Lung (tissue), 16 donors: Measurements from ENCODE around the gene HBS1L. TPM values are rescaled to one million over a fixed set of nuclear protein-coding genes. Genes with fewer than 3 reads are reported as not detected.

Experiments
- ATAC-seq: fragments of 200-7000 bp; cut with Tn5 transposase; one replicate; pipeline ENCODE4 v1.9.1; 2020; ENCODE audit warnings: moderate number of reproducible peaks; ENCODE audit not compliant: insufficient read depth, low FRiP score
- DNase-seq, 3 donors: peaks; one replicate each; pipeline ENCODE4 v3.0.0-alpha.2; 2013 to 2017
- H3K27ac ChIP-seq, 2 donors: one replicate each; pipeline ENCODE4 v1.5.1; 2013; ENCODE audit warnings: mild to moderate bottlenecking in 2 of 2, moderate library complexity in 2 of 2, control low read depth in 1 of 2, inconsistent platforms in 1 of 2, low read depth in 1 of 2, low read length in 1 of 2
- H3K27me3 ChIP-seq, 3 donors: one replicate each; pipeline ENCODE4 v1.5.1; 2013; ENCODE audit warnings: low read length in 2 of 3; ENCODE audit not compliant: control insufficient read depth in 3 of 3, insufficient read depth in 3 of 3
- H3K36me3 ChIP-seq, 4 donors: one replicate each; pipeline ENCODE4 v1.5.1; 2013; ENCODE audit warnings: low read length in 4 of 4, mild to moderate bottlenecking in 1 of 4, moderate library complexity in 1 of 4; ENCODE audit not compliant: control insufficient read depth in 4 of 4, insufficient read depth in 4 of 4
- H3K4me1 ChIP-seq, 5 donors: one replicate each; pipeline ENCODE4 v1.5.1; 2013; ENCODE audit warnings: low read length in 5 of 5, mild to moderate bottlenecking in 2 of 5, moderate library complexity in 1 of 5; ENCODE audit not compliant: control insufficient read depth in 5 of 5, insufficient read depth in 5 of 5
- H3K4me3 ChIP-seq: one replicate; pipeline ENCODE4 v1.5.1; 2013; ENCODE audit warnings: mild to moderate bottlenecking, control low read depth, moderate library complexity
- H3K9ac ChIP-seq, 2 donors: one replicate each; pipeline ENCODE4 v1.5.1; 2013; ENCODE audit warnings: low read length in 2 of 2, control low read depth in 1 of 2; ENCODE audit not compliant: insufficient read depth in 1 of 2
- H3K9me3 ChIP-seq, 4 donors: one replicate each; pipeline ENCODE4 v1.5.1; 2013; ENCODE audit warnings: low read length in 3 of 4, mild to moderate bottlenecking in 1 of 4, moderate library complexity in 1 of 4; ENCODE audit not compliant: control insufficient read depth in 4 of 4, insufficient read depth in 3 of 4
- WGBS, 2 donors: extraction: QIAGEN DNeasy Blood & Tissue Kit; methylation state at CpG; one replicate each; pipeline ENCODE4 v1.1.7; 2013; 5-methylcytosine and 5-hydroxymethylcytosine counted together
- long read RNA-seq, 5 donors: transcript quantifications; one replicate each; lab custom pipeline, GENCODE V29; 2026
- polyA plus RNA-seq, 2 donors: library from polyadenylated mRNA; stranded (reverse); fragments of 200-250 nt; gene quantifications; one replicate each; pipeline ENCODE4 v1.2.1, GENCODE V29; 2013
- total RNA-seq, 2 donors: library from RNA; depleted of rRNA in 1 of 2; stranded (reverse); fragments of >200 nt in 1 of 2; gene quantifications; one replicate each; pipeline ENCODE4 v1.2.1, GENCODE V29; 2014 to 2021
- TF ChIP-seq, protein P1 (sequence below): IDR thresholded peaks from 2 replicates; pipeline ENCODE4 v1.5.1; 2012; ENCODE audit warnings: mild to moderate bottlenecking; ENCODE audit errors: control extremely low read depth, extremely low read depth
- donor health status: control.
- donor health status: control.
- donor health status: Bipolar disorder and iron deficiency.
- donor health status: healthy.
- donor health status: DM: yes; HTN: yes; CAD: no.

The HBS1L gene
- total RNA-seq = 10 to 100 TPM; 53.9 to 76.3 TPM
- polyA plus RNA-seq = 10 to 100 TPM; 13.1 to 32.7 TPM
- long read RNA-seq, donor 1, full-length matches to known transcripts = 13 of 13 reads
- long read RNA-seq, donor 1, partial matches to known transcripts = 0 of 13 reads
- long read RNA-seq, donor 1, other reads (novel, unspliced or antisense) = 0 of 13 reads
- long read RNA-seq, donor 2, full-length matches to known transcripts = 5 of 5 reads
- long read RNA-seq, donor 2, partial matches to known transcripts = 0 of 5 reads
- long read RNA-seq, donor 2, other reads (novel, unspliced or antisense) = 0 of 5 reads
- long read RNA-seq, donor 3, partial matches to known transcripts = 0 of 2 reads
- long read RNA-seq, donor 3, other reads (novel, unspliced or antisense) = 0 of 2 reads
- long read RNA-seq, donor 4, full-length matches to known transcripts = 4 of 9 reads
- long read RNA-seq, donor 4, partial matches to known transcripts = 5 of 9 reads
- long read RNA-seq, donor 4, other reads (novel, unspliced or antisense) = 0 of 9 reads
- long read RNA-seq, donor 5, full-length matches to known transcripts = 14 of 14 reads
- long read RNA-seq, donor 5, partial matches to known transcripts = 0 of 14 reads
- long read RNA-seq, donor 5, other reads (novel, unspliced or antisense) = 0 of 14 reads

DNA sequence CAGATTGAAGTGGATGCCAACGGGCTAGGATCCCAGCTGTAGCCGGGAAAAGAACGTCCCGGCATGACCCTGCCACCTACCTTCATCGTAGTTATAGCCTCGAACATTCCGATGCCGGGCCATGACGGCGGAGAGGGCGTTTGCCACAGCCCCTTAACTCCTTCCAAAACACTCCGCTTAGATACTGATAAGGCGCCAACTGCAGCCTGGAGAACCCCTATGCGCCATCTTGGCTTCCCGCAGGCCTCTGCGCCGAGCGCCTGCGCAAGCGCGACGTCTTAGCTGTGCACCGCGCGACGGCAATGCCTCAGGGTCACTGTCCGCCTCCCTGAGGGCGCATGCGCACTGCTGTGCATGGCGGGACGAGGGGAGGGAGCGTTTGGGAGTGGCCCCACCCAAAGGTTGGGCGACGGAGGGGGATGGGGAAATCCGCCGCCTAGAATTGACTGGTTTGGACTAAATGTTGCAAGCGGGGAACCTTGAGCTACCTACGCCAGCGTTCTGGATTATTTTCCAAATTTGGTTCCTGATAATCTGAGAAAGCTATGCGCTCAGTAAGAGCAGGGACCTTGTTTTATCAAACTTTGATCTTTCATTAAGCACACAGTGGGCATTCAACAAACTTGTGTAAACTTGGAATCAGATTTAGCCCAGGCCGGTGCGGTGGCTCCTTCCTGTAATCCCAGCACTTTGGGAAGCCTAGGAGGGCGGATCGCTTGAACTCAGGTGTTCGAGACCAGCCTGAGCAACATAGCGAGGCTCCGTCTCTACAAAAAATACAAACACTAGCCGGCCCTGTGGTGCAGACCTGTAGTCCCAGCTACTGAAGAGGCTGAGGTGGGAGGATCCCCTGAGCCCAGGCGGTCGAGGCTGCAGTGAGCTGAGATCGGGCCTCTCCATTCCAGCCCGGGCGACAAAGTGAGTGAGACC lies at the start of gene HBS1L:
TSS of gene HBS1L (minus strand) at position 254 of the 930 bp plus-strand sequence. CDS start at position 123, 131 bp downstream.
- Histone ChIP-seq H3K27me3 (no peaks in the 10 kb centered on the region), H3K27ac (peak within 1 kb of the TSS; percentile 76 to 93), H3K4me3 (peak within 1 kb of the TSS; percentile 90), H3K9ac (peak within 1 kb of the TSS; percentile 91 to 96), H3K36me3 (peaks cover 0 to 6% (median 1%) of the 10 kb centered on the region in 4 donors), H3K9me3 (no peaks in the 10 kb centered on the region), H3K4me1 (peaks cover 0 to 14% (median 4%) of the 10 kb centered on the region in 5 donors)
- peak; percentile 100 for ATAC-seq
- 8 to 10% methylated on average over 53 of the region's 53 CpGs for WGBS, 2 donors
- TF ChIP-seq, protein P1, sequence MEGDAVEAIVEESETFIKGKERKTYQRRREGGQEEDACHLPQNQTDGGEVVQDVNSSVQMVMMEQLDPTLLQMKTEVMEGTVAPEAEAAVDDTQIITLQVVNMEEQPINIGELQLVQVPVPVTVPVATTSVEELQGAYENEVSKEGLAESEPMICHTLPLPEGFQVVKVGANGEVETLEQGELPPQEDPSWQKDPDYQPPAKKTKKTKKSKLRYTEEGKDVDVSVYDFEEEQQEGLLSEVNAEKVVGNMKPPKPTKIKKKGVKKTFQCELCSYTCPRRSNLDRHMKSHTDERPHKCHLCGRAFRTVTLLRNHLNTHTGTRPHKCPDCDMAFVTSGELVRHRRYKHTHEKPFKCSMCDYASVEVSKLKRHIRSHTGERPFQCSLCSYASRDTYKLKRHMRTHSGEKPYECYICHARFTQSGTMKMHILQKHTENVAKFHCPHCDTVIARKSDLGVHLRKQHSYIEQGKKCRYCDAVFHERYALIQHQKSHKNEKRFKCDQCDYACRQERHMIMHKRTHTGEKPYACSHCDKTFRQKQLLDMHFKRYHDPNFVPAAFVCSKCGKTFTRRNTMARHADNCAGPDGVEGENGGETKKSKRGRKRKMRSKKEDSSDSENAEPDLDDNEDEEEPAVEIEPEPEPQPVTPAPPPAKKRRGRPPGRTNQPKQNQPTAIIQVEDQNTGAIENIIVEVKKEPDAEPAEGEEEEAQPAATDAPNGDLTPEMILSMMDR = no peak
- peak; percentile 98 to 99 (median 99) for DNase-seq

DNA sequence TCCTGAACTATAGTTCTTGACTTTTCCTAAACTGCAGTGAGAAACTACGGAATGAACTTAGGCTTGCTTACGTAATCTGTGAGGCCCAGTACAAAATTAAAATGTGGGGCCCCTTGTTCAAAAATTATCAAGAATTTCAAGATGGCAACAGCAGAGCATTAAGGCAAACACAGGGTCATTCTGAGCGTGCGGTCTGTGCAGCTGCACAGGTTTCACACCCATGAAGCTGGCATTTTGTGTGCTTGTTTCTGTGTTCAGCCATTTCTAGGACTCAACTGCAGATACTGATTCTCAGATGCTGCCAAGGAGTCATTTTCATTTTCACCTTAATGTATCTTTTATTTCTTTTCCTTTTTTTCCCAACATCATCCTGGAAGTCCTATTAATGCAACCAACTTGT lies 49.6 kb upstream of the HBS1L start:
- Histone ChIP-seq H3K9me3 (no peaks in the 10 kb centered on the region), H3K4me1 (no peaks in the 10 kb centered on the region), H3K36me3 (no peaks in the 10 kb centered on the region), H3K4me3 (no peak overlapping the region), H3K27me3 (no peaks in the 10 kb centered on the region), H3K27ac (no peak overlapping the region), H3K9ac (no peak overlapping the region)
- ATAC-seq (no peak), DNase-seq (no peak)
- 78 to 81% methylated on average over 4 of the region's 4 CpGs for WGBS, 2 donors
- TF ChIP-seq, protein P1 = no peak

DNA sequence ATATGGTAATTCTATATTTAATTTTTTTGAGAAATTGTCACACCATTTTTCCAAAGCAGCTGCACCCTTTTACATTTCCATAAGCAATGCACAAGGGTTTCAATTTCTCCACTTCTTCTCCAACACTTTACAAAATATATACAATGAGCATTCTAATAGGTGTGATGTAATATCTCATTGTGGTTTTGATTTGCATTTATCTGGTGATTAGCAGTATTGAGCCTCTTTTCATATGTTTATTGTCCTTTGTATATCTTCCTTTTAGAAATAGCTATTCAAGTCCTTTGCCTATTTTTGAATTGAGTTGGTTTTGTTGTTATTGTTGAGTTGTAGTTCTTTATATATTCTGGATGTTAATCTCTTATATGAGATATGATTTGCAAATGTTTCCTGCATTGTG lies 47.6 kb upstream of the HBS1L start:
- H3K4me3 ChIP-seq = no peak overlapping the region
- no peak overlapping the region for H3K9ac ChIP-seq
- ATAC-seq = no peak
- no peak for DNase-seq
- no peaks in the 10 kb centered on the region for H3K36me3 ChIP-seq
- no peaks in the 10 kb centered on the region for H3K9me3 ChIP-seq
- no peaks in the 10 kb centered on the region for H3K27me3 ChIP-seq
- H3K27ac ChIP-seq = no peak overlapping the region
- TF ChIP-seq, protein P1 = no peak
- no peaks in the 10 kb centered on the region for H3K4me1 ChIP-seq
